OCI-LY3 (cell line): ENCODE data around the gene ZMYND8.

Experiments
- EZH2phosphoT487 ChIP-seq: fragments of 200-600 bp; shearing (Covaris generic); IDR thresholded peaks from 2 replicates; pipeline ENCODE4 v1.6.1; 2018; ENCODE audit warnings: antibody characterized with exemption, mixed run types, low read depth
- TF ChIP-seq, protein P1 (sequence below): fragments of 200-600, 300-600 bp; sonication (generic); IDR thresholded peaks from 2 replicates; pipeline ENCODE4 v1.5.1; 2014; ENCODE audit warnings: antibody characterized with exemption, low read length, low read depth

DNA sequence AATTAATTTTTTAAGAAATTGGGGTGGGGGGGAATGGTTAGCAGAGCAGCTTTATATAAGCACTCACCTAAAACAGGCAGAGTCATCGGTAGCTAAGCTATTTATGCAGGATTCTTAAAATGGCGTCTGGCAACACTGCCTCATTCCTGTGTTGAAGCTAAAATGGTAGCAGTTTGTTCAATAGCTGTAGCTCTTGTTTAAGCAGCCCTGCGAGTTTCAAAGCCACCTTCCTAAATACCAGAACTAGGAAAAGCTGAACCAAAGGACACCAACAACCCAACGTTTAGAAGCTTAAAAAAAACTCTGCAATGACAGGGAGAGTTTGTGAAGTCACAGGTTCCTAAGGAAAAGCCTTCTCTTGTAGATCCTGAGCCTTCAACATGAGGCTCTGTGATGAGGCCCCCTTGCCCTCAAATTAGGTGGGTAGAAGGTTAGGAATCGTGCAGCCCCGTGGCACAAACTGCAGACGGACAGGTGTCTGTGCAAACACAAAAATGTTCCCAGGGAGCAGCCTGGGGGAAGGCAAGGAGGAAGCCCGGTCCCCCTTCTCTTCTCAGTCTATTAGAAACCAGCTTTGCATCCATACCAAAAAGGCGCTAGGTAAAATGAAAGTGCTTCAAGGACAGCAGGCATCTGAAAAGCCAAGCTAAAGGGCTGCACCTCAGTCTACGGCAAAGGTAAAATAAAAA, 4.7 kb downstream of the ZMYND8 start:
- TF ChIP-seq, protein P1, sequence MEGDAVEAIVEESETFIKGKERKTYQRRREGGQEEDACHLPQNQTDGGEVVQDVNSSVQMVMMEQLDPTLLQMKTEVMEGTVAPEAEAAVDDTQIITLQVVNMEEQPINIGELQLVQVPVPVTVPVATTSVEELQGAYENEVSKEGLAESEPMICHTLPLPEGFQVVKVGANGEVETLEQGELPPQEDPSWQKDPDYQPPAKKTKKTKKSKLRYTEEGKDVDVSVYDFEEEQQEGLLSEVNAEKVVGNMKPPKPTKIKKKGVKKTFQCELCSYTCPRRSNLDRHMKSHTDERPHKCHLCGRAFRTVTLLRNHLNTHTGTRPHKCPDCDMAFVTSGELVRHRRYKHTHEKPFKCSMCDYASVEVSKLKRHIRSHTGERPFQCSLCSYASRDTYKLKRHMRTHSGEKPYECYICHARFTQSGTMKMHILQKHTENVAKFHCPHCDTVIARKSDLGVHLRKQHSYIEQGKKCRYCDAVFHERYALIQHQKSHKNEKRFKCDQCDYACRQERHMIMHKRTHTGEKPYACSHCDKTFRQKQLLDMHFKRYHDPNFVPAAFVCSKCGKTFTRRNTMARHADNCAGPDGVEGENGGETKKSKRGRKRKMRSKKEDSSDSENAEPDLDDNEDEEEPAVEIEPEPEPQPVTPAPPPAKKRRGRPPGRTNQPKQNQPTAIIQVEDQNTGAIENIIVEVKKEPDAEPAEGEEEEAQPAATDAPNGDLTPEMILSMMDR, result no peak
- no peak for TF ChIP-seq EZH2phosphoT487
